ENCODE measurements around the gene CAP1. TPM values are rescaled to one million over a fixed set of nuclear protein-coding genes. Genes with fewer than 3 reads are reported as not detected.

CAP1 gene
- polyA plus RNA-seq, 4 donors = 166 to 206 (median 182) TPM

DNA sequence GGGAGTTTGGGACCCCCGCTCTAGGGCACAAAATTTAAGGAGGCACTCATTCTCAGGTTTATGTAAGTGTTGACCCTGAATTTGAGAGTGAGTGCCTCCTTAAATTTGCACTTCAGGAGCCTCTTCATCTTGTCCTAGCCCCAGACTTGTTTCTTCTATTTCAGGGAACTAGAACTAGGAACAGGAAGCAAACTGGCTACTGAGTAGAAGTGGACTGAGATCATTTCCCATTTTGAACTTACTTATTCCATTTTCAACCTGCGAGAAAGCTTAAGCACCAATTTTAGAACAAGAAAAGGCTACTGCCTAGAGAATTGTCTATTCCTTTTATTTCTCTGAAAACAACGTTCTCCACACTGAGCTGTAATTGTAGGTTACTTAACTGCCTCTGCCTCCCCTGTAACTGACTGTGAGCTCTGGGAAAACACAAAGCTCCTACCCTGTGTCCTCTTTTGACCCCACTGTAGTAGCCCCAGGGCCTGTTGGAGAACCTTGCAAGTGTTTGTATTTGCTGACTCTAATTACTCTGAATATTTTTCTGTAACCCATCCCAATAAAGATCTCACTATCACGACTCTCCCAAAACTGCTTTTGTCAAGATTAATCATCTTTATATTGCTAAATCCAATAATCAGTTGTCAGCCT lies 54.1 kb downstream of the CAP1 start:
- DNase-seq (ENCODE audit: low read depth in 4 of 4, low spot score in 2 of 4) = no peak

DNA sequence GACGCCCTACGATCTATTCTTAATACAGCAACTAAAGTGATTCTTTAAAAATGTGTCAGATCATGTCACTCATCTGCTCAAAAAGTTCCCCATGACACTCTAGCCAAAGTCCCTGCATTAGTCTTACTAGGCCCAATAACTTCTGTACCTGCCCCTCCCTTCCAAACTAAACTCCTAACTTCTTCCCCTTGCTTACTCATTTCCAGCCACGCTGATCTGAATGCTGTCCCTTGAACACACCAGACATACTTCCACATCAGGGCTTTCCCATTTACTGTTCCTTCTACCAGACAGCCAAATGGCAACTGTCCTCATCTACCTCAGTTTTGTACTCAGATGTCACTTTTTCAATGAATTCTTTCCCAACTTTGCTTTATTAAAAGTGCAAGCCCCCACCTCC lies 55.3 kb downstream of the CAP1 start:
- no peak for DNase-seq (ENCODE audit: low read depth in 4 of 4, low spot score in 2 of 4)

DNA sequence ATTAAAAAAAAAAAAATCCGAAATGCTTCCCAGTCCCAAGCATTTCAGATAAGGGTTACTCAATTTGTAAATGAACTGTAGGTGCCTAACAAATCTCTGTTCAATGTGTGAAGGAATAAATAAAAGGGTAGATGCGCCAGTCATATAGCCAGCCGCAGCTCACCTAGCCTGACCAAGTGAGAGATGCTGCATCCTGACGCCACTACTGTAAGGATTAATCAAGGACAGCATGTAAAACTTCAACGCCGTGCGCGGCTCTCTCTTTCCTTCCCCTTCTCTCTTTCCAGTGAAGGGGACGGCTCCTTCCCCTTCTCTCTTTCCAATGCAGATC lies 56.1 kb downstream of the CAP1 start:
- DNase-seq (ENCODE audit: low read depth in 4 of 4, low spot score in 2 of 4) = no peak

DNA sequence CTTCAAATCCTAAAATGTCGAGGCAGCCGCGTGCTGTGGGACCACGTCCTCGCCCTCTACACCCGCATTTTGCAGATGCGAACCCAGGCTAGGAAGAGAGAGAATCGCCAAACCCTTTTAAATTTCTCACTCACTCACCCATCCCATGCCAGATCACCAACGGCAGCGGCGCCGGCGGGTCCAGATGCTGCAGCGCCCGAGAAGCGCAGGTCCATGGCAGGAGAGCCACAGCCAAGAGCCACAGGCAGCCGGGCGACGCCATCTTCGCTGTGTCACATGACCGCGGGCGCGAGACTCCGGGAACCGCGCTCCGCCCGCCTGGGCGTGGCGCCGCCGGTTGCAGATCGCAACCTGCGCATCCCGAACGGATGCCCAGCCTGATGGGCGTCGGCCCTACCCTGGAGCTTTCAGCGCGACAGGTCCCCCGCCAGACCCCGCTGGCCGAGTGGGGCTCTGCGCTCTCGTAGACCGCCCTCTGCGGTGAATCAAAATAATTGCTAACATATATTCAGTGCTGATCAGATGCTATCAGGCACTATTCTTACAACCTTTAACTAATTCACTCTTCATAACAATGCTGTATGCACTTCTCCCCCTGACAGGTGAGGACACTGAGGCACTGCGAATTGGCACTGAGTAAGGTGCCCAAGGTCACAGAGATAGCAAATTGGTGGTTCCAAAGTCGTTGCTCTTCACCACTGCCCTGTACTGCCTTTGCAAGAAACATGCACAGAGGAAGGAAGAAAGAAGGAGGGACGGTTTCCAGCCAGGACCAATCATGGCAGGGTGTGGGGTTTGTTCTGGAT lies 56.7 kb downstream of the CAP1 start, which contains the start of gene PPT1:
TSS of gene PPT1 (minus strand) at position 276 of the 806 bp plus-strand sequence. CDS start at position 262, 14 bp downstream.
- peak in 2 of 4 donors; percentile 37 to 52 for DNase-seq (ENCODE audit: low read depth in 4 of 4, low spot score in 2 of 4)

DNA sequence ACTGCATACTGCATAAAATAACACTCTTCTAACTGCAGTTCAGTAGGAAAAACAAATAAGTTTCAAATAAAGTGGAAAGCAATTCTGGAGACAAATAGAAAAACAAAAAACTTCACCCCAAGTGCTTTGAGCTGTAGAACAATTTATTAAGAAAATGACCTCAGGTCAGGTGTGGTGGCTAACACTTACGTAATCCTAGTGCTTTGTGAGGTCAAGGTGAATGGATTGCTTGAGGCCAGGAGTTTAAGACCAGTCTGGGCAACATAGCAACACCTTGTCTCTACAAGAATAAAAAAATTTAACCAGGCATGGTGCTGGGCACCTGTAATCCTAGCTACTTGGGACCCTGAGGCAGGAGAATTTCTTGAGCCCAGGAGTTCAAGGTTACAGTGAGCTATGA lies 61.5 kb downstream of the CAP1 start:
- no peak for DNase-seq (ENCODE audit: low read depth in 4 of 4, low spot score in 2 of 4)

DNA sequence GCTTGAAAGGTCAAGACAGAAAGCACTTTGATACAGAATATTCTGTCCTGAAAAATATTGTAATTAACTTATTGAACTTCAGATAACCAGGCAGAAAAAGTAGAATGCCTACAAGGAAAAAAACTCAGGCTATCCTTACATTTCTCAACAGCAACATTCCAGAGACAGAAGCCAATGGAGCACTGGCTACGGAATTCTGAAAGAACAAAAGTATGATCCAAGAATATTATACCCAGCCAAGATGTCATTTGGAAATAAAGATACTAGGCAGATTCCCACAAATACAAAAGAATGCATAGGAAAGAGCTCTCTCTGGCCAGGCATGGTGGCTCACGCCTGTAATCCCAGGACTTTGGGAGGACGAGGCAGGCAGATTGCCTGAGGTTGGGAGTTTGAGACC lies 62.4 kb downstream of the CAP1 start:
- no peak for DNase-seq (ENCODE audit: low read depth in 4 of 4, low spot score in 2 of 4)

DNA sequence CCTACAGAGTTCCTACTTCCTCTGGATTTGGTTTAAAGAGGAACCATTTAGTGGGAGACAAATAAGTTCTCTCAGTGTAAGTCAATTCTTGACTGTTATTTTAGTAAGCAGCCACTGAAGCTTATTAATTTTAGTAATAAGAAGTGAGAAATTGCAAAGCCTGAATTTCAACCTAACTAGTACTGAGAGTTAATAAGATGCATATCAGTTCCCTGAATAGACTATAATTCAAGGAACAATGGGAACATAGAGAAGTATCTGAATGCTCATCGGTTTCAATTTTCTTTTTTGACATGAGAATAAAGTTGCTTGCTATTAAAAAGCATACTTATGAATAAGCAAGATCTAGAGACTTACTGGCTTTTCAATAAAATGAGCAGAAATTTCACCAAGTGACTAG lies 64.5 kb downstream of the CAP1 start:
- DNase-seq (ENCODE audit: low read depth in 4 of 4, low spot score in 2 of 4) = no peak

DNA sequence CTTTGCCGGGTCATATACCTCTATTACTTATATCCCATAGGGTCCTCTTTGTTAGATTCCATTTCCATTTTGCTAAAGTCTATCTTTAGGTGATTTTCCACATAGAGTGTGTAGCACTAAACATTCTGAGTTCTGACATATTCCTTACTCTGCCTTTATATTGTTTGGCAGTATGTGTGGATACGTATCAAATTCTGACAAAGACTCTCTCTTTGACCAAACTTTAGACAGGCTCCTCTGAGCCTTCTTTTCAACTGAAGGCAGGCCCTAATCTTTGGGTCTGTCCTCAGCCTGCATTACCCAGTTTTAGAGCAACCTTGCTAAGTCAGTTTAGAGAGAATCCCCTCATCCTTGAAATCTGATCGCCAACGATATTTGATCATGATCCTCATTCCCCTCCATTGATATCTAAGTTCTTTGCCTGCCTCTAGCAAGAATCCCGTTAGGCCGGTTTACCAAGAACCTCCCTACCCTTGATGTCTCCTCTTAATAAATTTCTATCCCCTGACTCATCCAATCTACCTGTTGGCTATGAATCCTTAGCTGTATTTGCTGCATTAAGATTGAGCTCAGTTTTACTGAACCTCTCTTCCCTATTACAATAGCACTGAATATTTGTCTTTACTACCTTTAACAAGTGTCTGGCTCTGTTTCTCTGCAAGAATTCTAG lies 66.9 kb downstream of the CAP1 start:
- DNase-seq (ENCODE audit: low read depth in 4 of 4, low spot score in 2 of 4) = no peak

DNA sequence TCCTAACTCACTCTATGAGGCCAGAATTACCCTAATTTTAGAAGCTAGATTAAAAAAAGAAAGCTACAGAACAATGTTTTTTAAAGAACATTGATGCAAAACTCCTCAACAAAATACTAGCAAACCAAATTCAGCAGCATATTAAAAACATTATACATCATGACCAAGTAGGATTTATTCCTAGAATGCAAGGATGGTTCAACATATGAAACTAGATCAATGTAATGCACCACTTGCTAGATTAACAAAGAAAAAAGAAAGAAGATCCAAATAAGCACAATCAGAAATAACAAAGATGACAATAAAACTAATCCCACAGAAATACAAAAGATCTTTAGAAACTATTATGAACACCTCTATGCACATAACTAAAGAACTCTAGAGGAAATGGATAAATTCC lies 69.9 kb downstream of the CAP1 start:
- no peak for DNase-seq (ENCODE audit: low read depth in 4 of 4, low spot score in 2 of 4)

DNA sequence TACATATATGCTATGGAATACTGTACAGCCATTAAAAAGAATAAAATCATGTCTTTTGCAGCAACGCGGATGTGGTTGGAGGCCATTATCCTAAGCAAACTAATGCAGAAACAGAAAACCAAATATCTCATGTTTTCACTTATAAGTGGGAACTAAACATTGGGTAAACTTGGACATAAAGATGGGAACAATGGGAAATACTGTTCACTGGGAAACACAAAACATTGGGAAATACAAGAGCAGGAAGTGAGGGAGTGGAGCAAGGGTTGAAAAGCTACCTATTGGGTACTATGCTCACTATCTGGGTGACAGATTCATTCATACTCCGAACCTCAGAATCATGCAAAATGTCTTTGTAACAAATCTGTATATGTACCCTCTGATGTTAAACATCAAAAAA lies 73.9 kb downstream of the CAP1 start:
- DNase-seq (ENCODE audit: low read depth in 4 of 4, low spot score in 2 of 4) = no peak

DNA sequence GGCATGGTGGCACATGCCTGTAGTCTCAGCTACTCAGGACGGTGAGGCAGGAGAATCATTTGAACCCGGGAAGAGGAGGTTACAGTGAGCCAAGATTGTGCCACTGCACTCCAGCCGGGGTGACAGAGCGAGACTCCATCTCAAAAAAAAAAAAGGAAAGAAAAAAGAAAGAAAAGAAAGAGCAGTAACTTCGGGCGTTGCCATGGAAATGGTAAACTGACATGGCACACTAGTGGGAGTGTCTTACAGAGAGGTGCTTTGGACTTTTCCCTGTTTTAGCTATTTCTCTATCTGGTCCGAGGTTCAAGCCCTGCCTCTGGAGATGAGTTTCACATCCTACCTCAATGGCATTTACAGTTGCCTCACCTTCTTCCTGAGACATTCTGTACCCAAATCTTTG lies 79.6 kb downstream of the CAP1 start:
- DNase-seq (ENCODE audit: low read depth in 4 of 4, low spot score in 2 of 4) = no peak

Other genes starting within 250 kb of the CAP1 start
- 10 to 100 TPM; 26.9 to 52.1 (median 35.1) TPM for gene TRIT1, start 157.2 kb upstream of the CAP1 start, polyA plus RNA-seq (ENCODE audit: insufficient read length in 4 of 4)
- gene MYCL, start 138.8 kb upstream of the CAP1 start, polyA plus RNA-seq (ENCODE audit: insufficient read length in 4 of 4) = 1 to 10 TPM; 6.9 to 9.1 (median 8.2) TPM
- 1 to 10 TPM; 1.7 to 3.6 (median 2.6) TPM for gene MFSD2A, start 85.6 kb upstream of the CAP1 start, polyA plus RNA-seq (ENCODE audit: insufficient read length in 4 of 4)
- gene PPT1, start 56.5 kb downstream of the CAP1 start, polyA plus RNA-seq (ENCODE audit: insufficient read length in 4 of 4) = 100 to 1,000 TPM in 3 of 4 donors, 10 to 100 TPM in 1; 90.4 to 136 (median 105) TPM
- gene RLF, start 120.7 kb downstream of the CAP1 start, polyA plus RNA-seq (ENCODE audit: insufficient read length in 4 of 4) = 10 to 100 TPM; 21.1 to 26.4 (median 21.9) TPM
- gene TMCO2, start 207.2 kb downstream of the CAP1 start, polyA plus RNA-seq (ENCODE audit: insufficient read length in 4 of 4) = not detected
- 10 to 100 TPM; 50.1 to 61.7 (median 55.9) TPM for gene ZMPSTE24, start 217.5 kb downstream of the CAP1 start, polyA plus RNA-seq (ENCODE audit: insufficient read length in 4 of 4)

All from left renal cortex interstitium (tissue), 4 donors.